LHCN-M2 (cell line): Measurements from ENCODE around the gene DDIT4. TPM values are rescaled to one million over a fixed set of nuclear protein-coding genes. Genes with fewer than 3 reads are reported as not detected.

Experiments used
- DNase-seq: peaks from one replicate; pipeline ENCODE4 v3.0.0-alpha.2; 2012; ENCODE audit warnings: low read depth
- total RNA-seq: library from RNA; depleted of rRNA; stranded (reverse); fragments of >200 nt; gene quantifications from 2 replicates; pipeline ENCODE4 v1.2.3, GENCODE V29; 2014; rRNA removed

DDIT4 gene
- total RNA-seq, 1 experiment from 2014 or later = 378 TPM

GRCh38 chr10:72316386-72316700 lies 42.6 kb downstream of the DDIT4 start:
- DNase-seq = no peak

GRCh38 chr10:72316748-72317435 lies 43.2 kb downstream of the DDIT4 start:
- DNase-seq = no peak

DNA sequence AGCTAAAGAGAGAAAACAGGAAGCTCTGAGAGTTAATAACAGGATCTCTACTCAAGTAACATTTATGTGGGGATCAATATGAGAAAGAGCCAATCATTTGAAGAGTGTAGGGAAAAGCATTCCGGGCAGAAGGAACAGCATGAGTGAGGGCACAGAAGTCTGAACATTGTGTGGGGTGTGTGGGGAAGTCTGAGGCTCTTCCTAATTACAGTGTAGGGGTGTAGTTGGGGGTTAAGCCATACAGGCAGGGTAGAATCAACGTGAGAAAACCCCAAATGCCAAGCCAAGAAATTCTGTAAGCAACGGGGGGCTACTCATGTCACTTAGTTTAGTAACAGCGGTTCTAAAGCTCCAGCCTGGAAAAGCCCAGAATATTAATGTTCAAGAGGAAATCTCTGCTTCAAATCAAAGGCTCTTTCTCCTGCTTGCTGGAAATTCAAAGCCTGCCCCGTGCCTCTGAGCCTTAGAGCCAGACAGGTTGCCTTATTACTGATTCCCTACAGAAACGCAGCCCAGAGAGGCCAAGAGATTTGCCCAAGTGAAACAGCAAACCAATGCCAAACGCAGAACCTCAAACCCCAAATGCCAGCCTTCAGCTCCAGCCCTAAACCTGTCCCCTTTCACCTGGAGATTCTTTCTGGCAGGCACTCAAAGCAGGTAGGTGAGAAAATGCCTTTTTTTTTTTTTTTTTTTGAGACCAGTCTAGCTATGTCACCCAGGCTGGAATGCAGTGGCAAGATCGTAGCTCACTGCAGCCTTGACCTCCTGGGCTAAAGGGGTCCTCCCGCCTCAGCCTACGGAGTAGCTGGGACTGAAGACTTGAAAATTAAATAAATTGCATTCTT lies 44.9 kb downstream of the DDIT4 start:
- no peak for DNase-seq

DNA sequence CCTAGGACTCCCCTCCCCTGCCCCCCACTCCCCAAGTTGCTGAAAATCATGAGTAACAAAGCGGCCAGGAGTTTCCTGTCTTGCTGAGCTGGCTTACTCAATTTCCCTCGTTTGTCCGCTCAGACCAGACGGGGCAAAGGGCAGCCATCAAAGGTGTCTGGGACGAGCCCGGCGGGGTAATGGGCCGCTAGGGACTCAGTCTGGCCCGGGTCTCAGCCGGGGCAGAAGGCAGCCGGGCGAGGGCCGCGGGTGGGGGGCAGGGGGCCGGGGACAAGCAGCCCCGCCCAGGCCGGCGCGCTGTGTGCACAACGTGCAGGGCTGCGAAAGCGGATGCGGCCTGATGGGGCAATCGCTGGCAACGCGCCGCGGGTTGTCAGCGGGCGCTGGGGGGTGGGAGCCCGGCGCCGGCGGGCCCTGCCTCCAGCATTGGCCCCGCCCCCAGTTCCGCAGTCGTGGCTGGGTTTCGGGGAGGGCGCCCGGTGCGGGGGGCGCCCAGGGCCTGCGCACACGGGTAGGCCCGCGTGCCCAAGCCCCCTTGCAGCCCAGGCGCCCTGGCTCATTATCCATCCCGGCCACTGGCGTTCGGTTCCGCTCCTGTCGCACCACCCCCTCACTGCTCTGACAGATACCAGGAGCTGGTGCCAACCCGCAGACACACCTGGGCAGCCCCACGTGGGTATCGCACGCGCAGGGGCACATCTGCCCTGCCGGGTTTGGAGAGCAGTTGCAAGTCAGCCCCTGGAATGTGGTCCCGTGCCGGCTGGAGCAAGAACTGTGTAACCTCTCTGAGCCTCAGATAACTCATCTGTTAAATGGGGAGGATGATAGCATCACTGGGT lies 45.9 kb downstream of the DDIT4 start:
- DNase-seq = peak; percentile 88

GRCh38 chr10:72320676-72321247 lies 47.0 kb downstream of the DDIT4 start:
- DNase-seq = peak; percentile 100

- DNase-seq = no peak
Measured at GRCh38 chr10:72321248-72322029, 47.7 kb downstream of the DDIT4 start.

DNA sequence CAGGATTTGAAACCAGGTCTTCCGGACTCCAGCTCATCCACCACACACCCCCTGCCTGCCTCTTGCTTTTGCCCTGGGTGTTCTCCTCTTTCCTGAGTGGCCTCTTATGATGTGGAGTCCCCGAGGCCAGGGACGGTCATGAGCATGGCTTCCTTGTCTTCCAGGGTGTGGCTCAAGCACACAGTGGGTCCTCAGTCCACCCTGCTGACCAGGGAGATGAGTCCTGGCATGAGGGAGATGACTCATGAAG lies 48.2 kb downstream of the DDIT4 start:
- DNase-seq = no peak

GRCh38 chr10:72322280-72323058 lies 48.7 kb downstream of the DDIT4 start:
- no peak for DNase-seq

DNA sequence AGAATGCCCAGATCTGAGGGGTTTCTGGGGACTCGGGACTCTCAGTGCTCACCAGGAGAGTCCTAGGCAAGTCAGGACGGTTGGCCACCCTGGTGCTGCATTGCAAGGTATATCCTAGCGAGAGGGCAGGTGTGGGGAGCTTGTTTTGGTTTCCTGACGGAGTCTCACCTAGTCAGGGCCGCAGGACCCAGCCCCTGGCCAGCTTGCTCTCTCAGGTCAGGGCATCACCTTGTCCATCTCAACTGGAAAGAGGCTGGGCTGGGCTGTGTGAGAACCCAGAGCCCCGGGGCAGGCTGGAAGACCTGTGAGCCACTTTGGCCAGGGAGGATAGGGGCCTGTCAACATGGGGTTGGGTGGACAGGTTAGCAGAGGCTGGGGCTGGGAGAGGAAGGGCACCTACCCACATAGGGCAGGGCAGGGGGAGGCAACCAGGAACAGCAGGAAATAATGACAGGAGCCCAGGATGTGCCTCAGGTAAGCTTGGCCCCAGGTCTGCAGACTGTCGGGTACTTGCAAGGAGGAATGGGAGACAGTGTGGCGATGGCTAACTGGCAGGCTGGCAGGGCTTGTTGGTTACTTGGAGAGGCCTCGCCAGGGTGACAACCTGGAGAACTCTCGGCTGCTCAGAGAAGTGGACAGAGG lies 49.5 kb downstream of the DDIT4 start:
- DNase-seq = no peak

DNA sequence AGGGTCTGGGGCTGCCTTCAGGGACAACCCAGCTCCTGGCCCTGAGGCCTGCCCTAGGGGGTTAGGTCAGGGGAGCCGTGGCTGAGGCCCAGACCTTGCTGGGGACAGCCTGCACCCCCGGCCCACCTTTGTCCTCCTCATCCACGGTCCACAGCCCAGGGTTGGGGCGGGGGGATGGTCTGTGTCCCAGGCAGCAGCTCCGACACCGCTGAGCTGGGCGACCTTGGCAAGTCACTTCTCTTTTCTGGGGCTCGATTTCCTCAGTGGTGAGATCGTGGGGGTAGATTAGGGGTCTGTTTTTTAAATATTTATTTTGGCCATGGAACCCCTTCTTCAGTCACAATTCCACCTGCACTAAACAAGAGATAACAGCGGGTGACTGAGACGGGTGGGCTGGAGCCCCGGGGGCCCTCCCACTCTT lies 50.1 kb downstream of the DDIT4 start:
- no peak for DNase-seq

Other genes starting within 250 kb of the DDIT4 start
- 0.06 and 0.29 TPM in 2 replicates for gene SPOCK2, start 185.4 kb upstream of the DDIT4 start, total RNA-seq
- gene ANAPC16, start 57.9 kb upstream of the DDIT4 start, total RNA-seq = 46.0 and 48.3 TPM in 2 replicates
- gene ASCC1, start 57.6 kb upstream of the DDIT4 start, total RNA-seq = 30.3 and 37.3 TPM in 2 replicates
- 74.8 and 87.5 TPM in 2 replicates for gene DNAJB12, start 81.0 kb downstream of the DDIT4 start, total RNA-seq